DOHH2 (cell line): ENCODE data around the gene SQSTM1.

Source experiments
- H3F3A ChIP-seq: fragments of 200-600 bp; sonication (generic), shearing (Covaris generic); 2 replicates; pipeline ENCODE4 v1.6.0; 2016; ENCODE audit warnings: antibody characterized with exemption, mild to moderate bottlenecking; ENCODE audit not compliant: control insufficient read depth, insufficient read depth
- H3K27ac ChIP-seq: fragments of 200-600 bp; sonication (generic); 2 replicates; pipeline ENCODE4 v1.5.1; 2014; ENCODE audit warnings: low read depth, mild to moderate bottlenecking, low read length, moderate library complexity
- H3K27me3 ChIP-seq: fragments of 200-600 bp; sonication (generic); 2 replicates; pipeline ENCODE4 v1.6.1; 2014; ENCODE audit warnings: mild to moderate bottlenecking, low read length, mixed read lengths; ENCODE audit not compliant: control insufficient read depth
- H3K36me3 ChIP-seq: fragments of 200-600 bp; sonication (generic); 2 replicates; pipeline ENCODE4 v1.6.1; 2014; ENCODE audit warnings: mild to moderate bottlenecking, low read length, moderate library complexity, mixed read lengths; ENCODE audit not compliant: control insufficient read depth
- H3K4me1 ChIP-seq: fragments of 200-600 bp; sonication (generic); 2 replicates; pipeline ENCODE4 v1.6.1; 2014; ENCODE audit warnings: mild to moderate bottlenecking, low read length, mixed read lengths; ENCODE audit not compliant: control insufficient read depth
- H3K4me2 ChIP-seq: fragments of 200-600 bp; sonication (generic); 2 replicates; pipeline ENCODE4 v1.6.0; 2014; ENCODE audit warnings: mild to moderate bottlenecking, low read length, moderate library complexity
- H3K4me3 ChIP-seq: fragments of 200-600 bp; sonication (generic); 2 replicates; pipeline ENCODE4 v1.5.1; 2014; ENCODE audit warnings: mild to moderate bottlenecking, low read length, mixed read lengths
- H3K79me2 ChIP-seq: fragments of 200-600 bp; sonication (generic); 2 replicates; pipeline ENCODE4 v1.6.1; 2014; ENCODE audit warnings: mild to moderate bottlenecking, low read length, mixed read lengths; ENCODE audit not compliant: control insufficient read depth
- H3K9me2 ChIP-seq: fragments of 200-600 bp; sonication (generic); replicated peaks from 2 replicates; pipeline ENCODE4 v1.6.1; 2014; ENCODE audit warnings: mild to moderate bottlenecking, low read length, mixed read lengths; ENCODE audit not compliant: control insufficient read depth
- H3K9me3 ChIP-seq: fragments of 200-600 bp; sonication (generic); 2 replicates; pipeline ENCODE4 v1.6.1; 2014; ENCODE audit warnings: antibody characterized with exemption, low read length, mixed read lengths; ENCODE audit not compliant: control insufficient read depth, insufficient read depth
- H4K20me1 ChIP-seq: fragments of 200-600 bp; sonication (generic); 2 replicates; pipeline ENCODE4 v1.6.0; 2014; ENCODE audit warnings: low read depth, mild to moderate bottlenecking, antibody characterized with exemption, low read length, moderate library complexity; ENCODE audit not compliant: control insufficient read depth, insufficient read depth
- EZH2phosphoT487 ChIP-seq: fragments of 200-600 bp; sonication (generic); IDR thresholded peaks from 2 replicates; pipeline ENCODE4 v1.6.1; 2017; ENCODE audit warnings: borderline replicate concordance, mild to moderate bottlenecking, antibody characterized with exemption, low read length, moderate library complexity, mixed read lengths
- TF ChIP-seq, protein P1 (sequence below): fragments of 200-600 bp; sonication (generic); IDR thresholded peaks from one replicate; pipeline ENCODE4 v1.5.1; 2014; ENCODE audit warnings: antibody characterized with exemption, mild to moderate bottlenecking, low read depth, low read length; ENCODE audit not compliant: poor library complexity, severe bottlenecking

SQSTM1 gene

DNA sequence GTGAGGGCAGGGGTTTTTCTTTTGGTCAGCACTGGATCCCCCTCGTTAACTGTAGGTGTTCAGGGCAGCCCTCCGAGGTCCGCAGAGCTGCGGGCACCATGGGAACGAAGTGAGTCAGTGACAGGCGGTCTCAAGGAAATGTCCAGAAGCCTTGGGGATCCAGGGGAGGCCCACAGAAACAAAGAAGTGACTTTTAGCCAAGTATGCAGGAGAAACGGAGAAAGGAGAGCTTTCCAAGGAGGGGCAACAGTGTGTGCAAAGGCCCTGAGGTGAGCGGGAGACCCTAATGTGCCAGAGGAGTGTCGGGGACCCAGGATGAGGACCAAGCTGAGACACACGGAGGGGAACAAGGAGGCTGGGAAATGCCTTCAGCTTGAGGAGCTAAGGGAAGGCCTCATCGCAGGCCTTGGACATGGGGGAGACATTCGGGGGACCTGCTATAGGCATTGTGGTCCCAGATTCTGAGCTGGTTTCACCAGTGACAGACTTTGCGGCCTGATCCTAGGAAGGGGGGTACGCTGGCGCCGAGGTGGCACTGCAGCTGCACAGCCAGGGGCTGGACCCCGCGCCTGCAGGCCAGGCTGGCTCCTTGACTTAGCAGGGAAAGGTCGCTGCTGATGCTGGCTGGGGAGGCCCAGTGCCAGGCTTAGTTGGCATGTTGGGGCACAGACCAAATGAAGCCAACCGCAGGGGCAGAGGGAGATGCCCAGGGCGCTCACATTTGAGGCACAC is 23.7 kb upstream of the SQSTM1 start:
- TF ChIP-seq, protein P1, sequence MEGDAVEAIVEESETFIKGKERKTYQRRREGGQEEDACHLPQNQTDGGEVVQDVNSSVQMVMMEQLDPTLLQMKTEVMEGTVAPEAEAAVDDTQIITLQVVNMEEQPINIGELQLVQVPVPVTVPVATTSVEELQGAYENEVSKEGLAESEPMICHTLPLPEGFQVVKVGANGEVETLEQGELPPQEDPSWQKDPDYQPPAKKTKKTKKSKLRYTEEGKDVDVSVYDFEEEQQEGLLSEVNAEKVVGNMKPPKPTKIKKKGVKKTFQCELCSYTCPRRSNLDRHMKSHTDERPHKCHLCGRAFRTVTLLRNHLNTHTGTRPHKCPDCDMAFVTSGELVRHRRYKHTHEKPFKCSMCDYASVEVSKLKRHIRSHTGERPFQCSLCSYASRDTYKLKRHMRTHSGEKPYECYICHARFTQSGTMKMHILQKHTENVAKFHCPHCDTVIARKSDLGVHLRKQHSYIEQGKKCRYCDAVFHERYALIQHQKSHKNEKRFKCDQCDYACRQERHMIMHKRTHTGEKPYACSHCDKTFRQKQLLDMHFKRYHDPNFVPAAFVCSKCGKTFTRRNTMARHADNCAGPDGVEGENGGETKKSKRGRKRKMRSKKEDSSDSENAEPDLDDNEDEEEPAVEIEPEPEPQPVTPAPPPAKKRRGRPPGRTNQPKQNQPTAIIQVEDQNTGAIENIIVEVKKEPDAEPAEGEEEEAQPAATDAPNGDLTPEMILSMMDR, result no peak
- no peak for TF ChIP-seq EZH2phosphoT487
- Histone ChIP-seq H3F3A (no peaks in the 10 kb centered on the region), H3K4me2 (peak overlapping the region; percentile 85), H3K9me3 (no peaks in the 10 kb centered on the region), H3K4me1 (peaks cover 23% of the 10 kb centered on the region), H3K36me3 (peaks cover 36% of the 10 kb centered on the region; the same call in 1 of the 2 replicates), H3K27me3 (no peaks in the 10 kb centered on the region), H3K79me2 (no peaks in the 10 kb centered on the region), H3K27ac (no peak overlapping the region), H3K4me3 (peak overlapping the region; percentile 91), H4K20me1 (no peaks in the 10 kb centered on the region), H3K9me2 (no peaks in the 10 kb centered on the region)

DNA sequence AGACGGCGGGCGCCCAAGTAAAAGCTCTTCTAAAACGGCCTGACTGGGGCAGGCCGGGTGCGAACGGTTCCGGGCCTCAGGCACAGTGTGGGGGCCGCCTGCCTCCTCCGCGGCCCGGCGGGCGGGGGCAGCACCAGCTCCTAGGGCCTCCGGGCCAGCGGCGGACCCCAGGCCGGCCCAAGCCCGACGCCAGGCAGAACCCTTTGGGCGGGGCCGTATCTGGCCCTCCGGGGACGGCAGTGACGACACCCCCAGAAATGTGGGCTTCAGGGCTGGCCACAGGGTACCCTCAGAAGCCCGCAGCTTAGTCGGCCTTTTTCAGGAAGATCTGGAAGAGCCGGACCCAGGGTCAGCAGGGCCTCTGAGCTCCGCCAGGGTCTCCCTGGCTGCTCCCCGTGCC is 23.0 kb upstream of the SQSTM1 start:
- Histone ChIP-seq H3K4me2 (no peak overlapping the region), H3K4me1 (peaks cover 23% of the 10 kb centered on the region), H3K36me3 (peaks cover 36% of the 10 kb centered on the region; the same call in 1 of the 2 replicates)

DNA sequence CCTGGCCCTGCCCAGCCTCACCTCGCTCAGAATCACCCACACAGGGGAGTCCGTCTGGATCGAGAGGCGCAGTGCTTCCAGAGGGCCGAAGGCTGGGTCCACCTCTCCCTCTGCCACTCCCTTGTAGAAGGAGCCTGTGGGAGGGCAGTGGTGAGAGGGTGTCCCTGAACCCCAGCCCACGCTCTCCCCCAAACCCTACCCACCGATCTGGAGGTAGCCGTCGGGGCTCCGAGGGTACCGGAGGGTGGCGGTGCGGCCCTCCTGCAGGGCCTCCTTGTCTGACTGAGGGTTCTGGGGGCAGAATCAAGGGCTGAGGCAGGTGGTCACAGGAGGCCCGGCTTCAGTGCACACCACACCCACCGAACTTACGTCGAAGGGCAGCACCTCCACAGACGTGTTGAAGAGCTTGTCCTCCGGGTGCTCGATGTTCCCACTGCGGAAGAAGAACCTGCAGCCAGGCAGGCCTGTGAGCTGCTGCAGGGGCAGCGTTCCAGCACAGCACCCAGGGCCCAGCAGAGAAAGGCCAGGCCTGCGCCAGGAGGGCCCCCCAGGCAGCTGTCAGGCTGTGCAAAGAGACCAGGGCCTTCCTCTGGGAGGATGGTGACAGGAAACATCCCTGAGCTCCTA is 22.4 kb upstream of the SQSTM1 start:
- no peaks in the 10 kb centered on the region for H3K79me2 ChIP-seq
- peaks cover 23% of the 10 kb centered on the region for H3K4me1 ChIP-seq
- no peaks in the 10 kb centered on the region for H4K20me1 ChIP-seq
- H3K4me2 ChIP-seq, result no peak overlapping the region
- no peaks in the 10 kb centered on the region for H3K9me2 ChIP-seq
- no peaks in the 10 kb centered on the region for H3K9me3 ChIP-seq
- no peaks in the 10 kb centered on the region for H3K27me3 ChIP-seq
- no peak for TF ChIP-seq EZH2phosphoT487
- TF ChIP-seq, protein P1, result no peak
- no peaks in the 10 kb centered on the region for H3F3A ChIP-seq
- H3K27ac ChIP-seq, result no peak overlapping the region
- no peak overlapping the region for H3K4me3 ChIP-seq
- peaks cover 36% of the 10 kb centered on the region; the same call in 1 of the 2 replicates for H3K36me3 ChIP-seq

More for the DNA sequence above, 23.0 kb upstream of the SQSTM1 start:
- Histone ChIP-seq H3K9me2 (no peaks in the 10 kb centered on the region), H3F3A (no peaks in the 10 kb centered on the region), H3K27me3 (no peaks in the 10 kb centered on the region), H3K9me3 (no peaks in the 10 kb centered on the region), H3K27ac (no peak overlapping the region), H3K4me3 (no peak overlapping the region), H4K20me1 (no peaks in the 10 kb centered on the region), H3K79me2 (no peaks in the 10 kb centered on the region)
- TF ChIP-seq, protein P1, result no peak
